ENCODE data around the gene SRSF6. TPM values are rescaled to one million over a fixed set of nuclear protein-coding genes. Genes with fewer than 3 reads are reported as not detected.

SRSF6 gene
- total and polyA plus RNA-seq, 2 of the 4 experiments (the other 2 are of a cell fraction), result 72.4 to 134 TPM

- peaks cover 3% of the 10 kb centered on the region for H3K9me1 ChIP-seq (ENCODE audit: insufficient read depth, low read length)
- peaks cover 50% of the 10 kb centered on the region for H3K36me3 ChIP-seq (ENCODE audit: control insufficient read depth, insufficient read depth, low read length)
- no peak overlapping the region for H3K14ac ChIP-seq (replicated peaks; ENCODE audit: low read depth, low read length)
- H4K91ac ChIP-seq (ENCODE audit: insufficient read depth, low read depth, low read length), result no peak overlapping the region
- H3K4me1 ChIP-seq (ENCODE audit: control insufficient read depth, insufficient read depth, low read length), result peaks cover 4% of the 10 kb centered on the region; the same call in 1 of the 2 replicates
- BruUV-seq (replicated peaks), result no TSS peak
- intact Hi-C loops (cut with micrococcal nuclease), result loop anchor here (5.0 kb wide), 1 partner anchor 621 kb away; no protein-coding TSS in a partner anchor
- 89% methylated on average over 3 of the region's 10 CpGs; no CpG with 5 or more reads in 1 of the 2 experiments for WGBS, 2 experiments (ENCODE audit: extremely low coverage in 2 of 2, insufficient read length in 1 of 2)
- TF ChIP-seq CHD1 (IDR thresholded peaks at IDR 0.05; ENCODE audit: low read depth, low read length) (no peak), MAZ (IDR thresholded peaks at IDR 0.05; ENCODE audit: borderline replicate concordance, low read depth, low read length) (no peak)
- peaks cover 28 to 61% of the 10 kb centered on the region in 2 experiments for H3K79me1 ChIP-seq (ENCODE audit: low read depth in 1 of 2, low read length in 2 of 2)
- no peak overlapping the region for H2BK5ac ChIP-seq (ENCODE audit: low read depth, low read length, poor library complexity, severe bottlenecking)
- no peak overlapping the region for H2BK120ac ChIP-seq (ENCODE audit: low read depth, low read length)
- H3K4me3 ChIP-seq (ENCODE audit: insufficient read depth, low read depth, low read length), result no peak overlapping the region
- no peak overlapping the region for H2AK5ac ChIP-seq (ENCODE audit: low read depth, low read length)
- in situ Hi-C loops (cut with MboI; ENCODE audit: low sequenced_read_pairs), result no loop called here
- H3K23ac ChIP-seq (ENCODE audit: low read depth, low read length), result no peak overlapping the region
- DNase-seq, result no peak
- no peak overlapping the region for H3K18ac ChIP-seq (ENCODE audit: low read depth, low read length)
- H2AFZ ChIP-seq (replicated peaks; ENCODE audit: low read length, poor library complexity), result no peak overlapping the region
- no peak overlapping the region for H4K8ac ChIP-seq (ENCODE audit: low read depth in 2 of 2, low read length in 2 of 2)
- peaks cover 64% of the 10 kb centered on the region for H4K20me1 ChIP-seq (ENCODE audit: insufficient read depth, low read length)
- H3K9ac ChIP-seq (ENCODE audit: low read depth, low read length), result no peak overlapping the region
- H3K27ac ChIP-seq (ENCODE audit: insufficient read depth, low read length), result no peak overlapping the region
- H3K27me3 ChIP-seq (ENCODE audit: control insufficient read depth, insufficient read depth, low read length), result no peaks in the 10 kb centered on the region
- POLR2A ChIA-PET (ENCODE audit: unreplicated experiment), result interaction anchor here (0.6 to 0.7 kb wide), 2 partner anchors 219 to 1635 kb away, joined by 10 to 14 read pairs; no protein-coding TSS in a partner anchor
- no peak overlapping the region for H2BK15ac ChIP-seq (ENCODE audit: low read depth, low read length)
- H3K56ac ChIP-seq (ENCODE audit: extremely low read depth, insufficient read depth, low read length), result no peak overlapping the region
- H3K9me3 ChIP-seq (ENCODE audit: control insufficient read depth, insufficient read depth, low read length), result no peaks in the 10 kb centered on the region
- no peak overlapping the region for H2AK9ac ChIP-seq (replicated peaks; ENCODE audit: low read depth, low read length, poor library complexity)
- no peak overlapping the region for H3K4ac ChIP-seq (ENCODE audit: low read depth, low read length)
- dilution Hi-C loops (cut with HindIII; ENCODE audit: low sequenced_read_pairs, unreplicated experiment), result no loop called here
- no peak overlapping the region for H3K4me2 ChIP-seq (ENCODE audit: low read depth, low read length)
- ATAC-seq (ENCODE audit: low read depth), result no peak
- no peak overlapping the region for H2BK20ac ChIP-seq (ENCODE audit: low read depth, low read length)
- CTCF ChIA-PET, result interaction anchor here (0.6 kb wide), 1 partner anchor 675 kb away, joined by 4 read pairs; no protein-coding TSS in a partner anchor
- no peak overlapping the region for H4K5ac ChIP-seq (ENCODE audit: low read depth, low read length)
Measured at GRCh38 chr20:43460830-43461200, 3.1 kb downstream of the SRSF6 start.
